Activated B cell treated with CpG ODN at 0.5 μM for 24 hours (primary cell): ENCODE data around the gene DHRS12. TPM values are rescaled to one million over a fixed set of nuclear protein-coding genes. Genes with fewer than 3 reads are reported as not detected.

ENCODE experiments used
- ATAC-seq: fragments of 200-7000 bp; cut with Tn5 transposase; one replicate; pipeline ENCODE4 v1.10.0; 2021; ENCODE audit warnings: low read depth, mild to moderate bottlenecking, moderate library complexity
- CTCF ChIA-PET: fragments of 350-600 bp; sonication (Branson Sonifier 250); formaldehyde crosslinking; loops from one replicate; lab custom pipeline; 2021; ENCODE audit warnings: antibody characterized with exemption; lab: Charles Lee
- POLR2A ChIA-PET: fragments of 350-600 bp; sonication (Branson Sonifier 250); formaldehyde crosslinking; loops from one replicate; lab custom pipeline; 2021; ENCODE audit warnings: antibody characterized with exemption; lab: Charles Lee
- DNase-seq: peaks from one replicate; pipeline ENCODE4 v3.0.0; 2022
- H3K27ac Mint-ChIP-seq: one replicate; pipeline ENCODE4 v1.8.0; 2020; ENCODE audit warnings: mixed read lengths
- H3K27me3 Mint-ChIP-seq: one replicate; pipeline ENCODE4 v1.8.0; 2021; ENCODE audit warnings: mixed read lengths
- H3K36me3 Mint-ChIP-seq: one replicate; pipeline ENCODE4 v1.8.0; 2021; ENCODE audit warnings: low read depth, mixed read lengths
- H3K4me1 Mint-ChIP-seq: one replicate; pipeline ENCODE4 v1.8.0; 2021; ENCODE audit warnings: mixed read lengths
- H3K4me3 Mint-ChIP-seq: one replicate; pipeline ENCODE4 v1.8.0; 2020; ENCODE audit warnings: mild to moderate bottlenecking, mixed read lengths
- H3K9me3 Mint-ChIP-seq: one replicate; pipeline ENCODE4 v1.8.0; 2020; ENCODE audit warnings: mixed read lengths
- CTCF ChIP-seq: fragments of 200-600 bp; IDR thresholded peaks from one replicate; pipeline ENCODE4 v1.8.0; 2022; ENCODE audit warnings: antibody characterized with exemption, mild to moderate bottlenecking
- intact Hi-C: fragments of 100-400 bp; cut with micrococcal nuclease; formaldehyde crosslinking; loops from one replicate; pipeline ENCODE4 v1.15.1; 2024
- total RNA-seq: library from RNA; stranded (reverse); gene quantifications from 2 replicates; pipeline ENCODE4 v1.2.3, GENCODE V29; 2022

The DHRS12 gene
- total RNA-seq, result 11.6 and 14.1 TPM in 2 replicates

GRCh38 chr13:51803422-51804294, at the start of gene DHRS12:
Gene DHRS12, minus strand, starts transcription at chr13:51804163. Its CDS starts 4,504 bp downstream, at chr13:51799659.
- ATAC-seq, result peak; percentile 81
- Mint-ChIP-seq H3K36me3 (peaks cover 7% of the 10 kb centered on the region), H3K9me3 (no peaks in the 10 kb centered on the region), H3K4me1 (peaks cover 47% of the 10 kb centered on the region), H3K27ac (peak within 1 kb of the TSS; percentile 99), H3K4me3 (peak within 1 kb of the TSS; percentile 92), H3K27me3 (no peaks in the 10 kb centered on the region)
- POLR2A ChIA-PET, result interaction anchor here (0.5 to 5.6 kb wide), 11 partner anchors 8 to 1675 kb away, joined by 3 to 61 read pairs (median 4); partner anchors contain the start of gene INTS6
- intact Hi-C loops, result loop anchor here (1.0 to 5.0 kb wide), 10 partner anchors 10 to 1866 kb away; partner anchors contain the start of genes ALG11, FAM124A, INTS6 and SPRYD7
- no peak for TF ChIP-seq CTCF
- CTCF ChIA-PET, result interaction anchor here (1.1 kb wide), 1 partner anchor 29 kb away, joined by 3 read pairs; no protein-coding TSS in a partner anchor
- peak; percentile 84 for DNase-seq

- Mint-ChIP-seq H3K9me3 (no peaks in the 10 kb centered on the region), H3K4me1 (peaks cover 2% of the 10 kb centered on the region), H3K4me3 (no peak overlapping the region), H3K27me3 (peaks cover 12% of the 10 kb centered on the region), H3K27ac (no peak overlapping the region), H3K36me3 (no peaks in the 10 kb centered on the region)
- no peak for DNase-seq
- ATAC-seq, result peak; percentile 28
- TF ChIP-seq CTCF, result no peak
- intact Hi-C loops, result loop anchor here (1.0 kb wide), 2 partner anchors 34 to 724 kb away; no protein-coding TSS in a partner anchor
- ChIA-PET POLR2A (no interaction called here), CTCF (interaction anchor here (0.6 to 1.6 kb wide), 5 partner anchors 34 to 40 kb away, joined by 3 to 7 read pairs (median 4); no protein-coding TSS in a partner anchor)
Measured at GRCh38 chr13:51849145-51850101, 45.5 kb upstream of the DHRS12 start.

GRCh38 chr13:51848674-51849073, 44.7 kb upstream of the DHRS12 start:
- Mint-ChIP-seq H3K27me3 (peaks cover 15% of the 10 kb centered on the region), H3K4me3 (no peak overlapping the region), H3K4me1 (peaks cover 2% of the 10 kb centered on the region), H3K36me3 (no peaks in the 10 kb centered on the region), H3K27ac (no peak overlapping the region), H3K9me3 (no peaks in the 10 kb centered on the region)
- intact Hi-C loops, result loop anchor here (1.0 kb wide), 2 partner anchors 33 to 723 kb away; no protein-coding TSS in a partner anchor
- ChIA-PET CTCF (interaction anchor here (0.6 to 1.6 kb wide), 4 partner anchors 33 to 39 kb away, joined by 3 to 7 read pairs (median 4); no protein-coding TSS in a partner anchor), POLR2A (no interaction called here)
- DNase-seq (no peak), ATAC-seq (no peak)
- no peak for TF ChIP-seq CTCF

GRCh38 chr13:51846756-51847155, 42.8 kb upstream of the DHRS12 start:
- POLR2A ChIA-PET, result no interaction called here
- H3K4me1 Mint-ChIP-seq, result peaks cover 2% of the 10 kb centered on the region

More at GRCh38 chr13:51846756-51847155, 42.8 kb upstream of the DHRS12 start:
- Mint-ChIP-seq H3K9me3 (no peaks in the 10 kb centered on the region), H3K27ac (no peak overlapping the region), H3K36me3 (no peaks in the 10 kb centered on the region), H3K27me3 (peaks cover 13% of the 10 kb centered on the region), H3K4me3 (no peak overlapping the region)
- TF ChIP-seq CTCF, result no peak
- ATAC-seq (no peak), DNase-seq (no peak)
- CTCF ChIA-PET, result interaction anchor here (1.6 kb wide), 1 partner anchor 31 kb away, joined by 6 read pairs; no protein-coding TSS in a partner anchor
- intact Hi-C loops, result no loop called here
